Camera-type eye (tissue), 1 donor: Measurements from ENCODE around the gene CRYBG2. TPM values are rescaled to one million over a fixed set of nuclear protein-coding genes. Genes with fewer than 3 reads are reported as not detected.

Experiments used
- total RNA-seq: library from RNA; depleted of rRNA; stranded (reverse); fragments of >200 nt; gene quantifications from one replicate; pipeline ENCODE4 v1.2.3, GENCODE V29; 2014

Gene CRYBG2, protein sequence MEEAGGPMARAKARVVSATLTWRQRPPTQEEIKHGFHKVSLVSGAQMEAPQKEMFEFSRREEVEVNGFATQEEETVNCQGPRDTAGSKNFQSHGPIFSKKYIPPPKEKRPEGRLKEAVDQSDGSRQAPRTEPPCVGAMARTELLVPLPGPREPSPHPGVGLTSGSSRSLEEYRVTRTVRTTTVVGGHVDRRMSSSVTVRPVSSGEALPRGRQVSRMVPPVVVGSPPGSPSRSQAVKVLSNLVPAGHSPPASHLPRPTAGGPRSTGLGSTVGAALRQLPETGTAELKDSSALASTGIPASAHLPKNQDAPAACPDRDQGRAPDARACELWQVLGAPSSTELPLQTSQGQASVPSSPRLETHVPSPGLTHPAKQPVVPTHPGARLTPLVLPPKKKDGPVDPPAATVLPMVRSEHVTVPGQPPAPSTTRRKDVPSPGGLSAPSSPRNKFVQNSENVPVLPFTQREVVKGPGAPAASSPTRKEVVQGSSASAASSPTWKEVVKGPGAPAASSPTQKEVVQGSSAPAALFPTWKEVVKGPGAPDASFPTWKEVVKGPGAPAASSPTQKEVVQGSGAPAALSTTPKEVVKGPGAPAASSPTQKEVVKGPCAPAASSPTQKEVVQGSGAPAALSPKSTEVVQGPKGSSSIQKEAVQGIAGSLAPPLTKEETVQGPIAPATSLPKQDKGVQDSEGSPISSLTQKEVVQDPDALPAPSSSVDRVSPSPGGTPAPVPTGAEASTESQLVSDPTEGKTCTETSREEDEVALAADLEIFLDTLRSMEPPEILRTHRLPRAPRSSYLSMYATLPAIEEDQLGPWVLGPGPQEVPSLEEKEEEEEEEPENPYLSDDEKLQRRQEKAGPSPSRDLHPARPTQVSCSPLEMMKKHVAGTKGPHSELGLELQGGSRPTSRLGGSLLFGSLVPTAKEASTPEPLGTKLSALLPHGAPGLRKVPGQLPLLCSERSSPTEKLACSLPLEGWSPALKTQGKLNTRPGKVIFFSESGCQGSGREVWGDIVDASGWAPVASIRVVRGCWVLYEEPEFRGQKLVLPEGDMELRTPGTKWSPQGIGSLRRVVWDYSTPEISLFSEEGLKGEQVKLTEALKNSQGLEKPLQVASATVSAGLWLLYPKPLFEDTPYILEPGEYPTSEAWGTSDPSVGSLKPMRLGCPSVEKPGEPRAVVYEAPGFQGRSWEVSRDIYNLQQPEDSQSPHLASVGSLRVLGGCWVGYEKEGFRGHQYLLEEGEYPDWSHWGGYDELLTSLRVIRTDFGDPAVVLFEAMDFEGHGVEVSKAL (N-terminal part only)
- total RNA-seq: 1.9 TPM

DNA sequence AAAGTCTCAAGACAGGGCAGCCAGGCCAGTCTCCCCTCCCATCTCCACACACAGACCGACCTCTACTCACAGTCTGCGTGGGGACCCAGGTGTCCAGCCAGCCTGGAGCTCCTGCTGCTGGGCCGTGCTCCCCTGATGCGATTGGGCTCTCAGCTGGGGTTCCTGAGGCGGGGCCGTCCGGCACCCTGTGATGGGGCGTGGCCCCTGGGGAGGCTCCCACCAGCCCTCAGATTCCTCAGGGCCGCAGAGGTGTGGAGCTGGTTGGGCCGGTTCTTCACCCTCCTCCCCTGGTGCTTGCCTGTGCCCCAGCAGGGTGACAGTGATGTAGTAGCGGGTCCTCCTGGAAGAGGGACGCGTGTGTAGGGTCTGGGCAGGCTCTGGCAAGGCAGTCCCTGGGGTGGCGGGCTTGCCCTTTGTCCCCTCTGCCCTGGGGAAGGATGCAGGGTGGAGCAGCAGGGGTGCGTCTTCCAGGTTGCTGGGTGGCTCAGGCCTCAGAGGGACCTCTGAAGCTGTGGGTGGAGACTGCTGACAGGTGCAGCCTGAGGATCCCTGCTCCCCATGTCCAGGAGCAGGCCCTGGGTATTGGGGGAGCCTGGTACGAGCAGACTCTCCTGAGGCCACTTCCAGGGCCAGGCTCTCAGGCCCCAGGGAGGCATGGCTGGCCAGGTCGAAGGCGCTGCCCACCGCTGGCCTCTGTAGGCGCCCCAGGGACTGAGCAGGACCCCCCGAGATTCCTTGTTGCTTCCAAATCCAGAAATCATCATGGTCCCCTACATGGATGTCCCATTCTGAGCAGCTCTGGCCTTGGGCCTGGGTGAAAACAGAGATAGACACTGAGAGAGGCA lies at the start of gene CRYBG2:
Gene CRYBG2, minus strand, starts transcription at position 155 of the 845 bp plus-strand sequence. CDS start 7,473 bp downstream, outside the sequence.

DNA sequence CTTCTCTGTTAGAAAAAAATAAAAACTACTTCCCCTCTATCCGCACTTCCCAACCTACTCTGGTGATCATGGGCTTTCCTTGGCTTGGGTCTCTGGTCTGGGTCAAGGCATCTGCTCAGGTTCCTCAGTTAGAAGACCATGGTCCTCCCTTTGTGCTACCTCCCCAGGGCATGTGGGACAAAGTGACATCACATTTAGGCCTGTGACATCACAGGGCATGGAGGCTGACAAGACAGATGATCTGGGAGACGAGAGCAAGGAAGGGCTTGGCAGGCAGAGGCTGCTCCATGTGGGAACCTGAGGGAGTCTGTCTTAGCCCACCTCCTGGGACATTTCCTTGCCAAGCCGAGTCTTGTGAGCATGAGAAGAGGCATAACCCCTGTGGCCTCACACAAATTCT lies 18.7 kb upstream of the CRYBG2 start, which contains the start of gene ZNF683:
Gene ZNF683, minus strand, starts transcription at position 140 of the 400 bp plus-strand sequence. CDS start 4,179 bp downstream, outside the sequence.

DNA sequence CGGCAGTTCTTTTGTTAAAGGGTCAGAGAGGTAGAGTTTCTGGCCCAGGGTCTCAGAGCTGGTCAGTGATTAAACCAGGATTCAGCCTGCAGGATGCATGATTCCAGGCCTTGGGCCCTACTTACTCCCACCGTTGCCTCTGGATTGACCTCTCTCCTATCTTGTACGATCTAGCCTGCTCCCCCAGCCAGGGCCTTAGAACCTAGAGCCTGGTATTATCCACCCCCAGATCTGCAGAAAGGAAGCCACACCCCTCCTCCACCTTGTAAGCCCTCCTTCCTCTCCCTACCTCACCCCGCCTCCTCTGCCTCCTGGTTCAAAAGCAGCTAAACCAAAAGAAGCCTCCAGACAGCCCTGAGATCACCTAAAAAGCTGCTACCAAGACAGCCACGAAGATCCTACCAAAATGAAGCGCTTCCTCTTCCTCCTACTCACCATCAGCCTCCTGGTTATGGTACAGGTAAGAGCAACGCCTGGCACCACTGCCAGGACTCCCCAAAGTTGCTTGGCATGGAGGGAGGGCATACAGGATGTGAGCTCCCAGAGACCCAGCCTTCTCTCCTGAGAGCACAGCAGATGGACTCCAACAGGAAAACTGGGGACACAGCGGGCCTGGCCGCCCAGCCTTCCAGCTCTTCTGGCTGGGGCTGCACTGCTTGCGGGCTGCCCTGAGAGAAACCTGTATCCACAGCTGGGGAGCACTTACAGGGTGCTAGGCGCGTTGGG lies 36.2 kb downstream of the CRYBG2 start, which contains the start of gene CD52:
Gene CD52, plus strand, starts transcription at position 347 of the 726 bp plus-strand sequence. Its CDS starts 60 bp downstream, at position 407.

DNA sequence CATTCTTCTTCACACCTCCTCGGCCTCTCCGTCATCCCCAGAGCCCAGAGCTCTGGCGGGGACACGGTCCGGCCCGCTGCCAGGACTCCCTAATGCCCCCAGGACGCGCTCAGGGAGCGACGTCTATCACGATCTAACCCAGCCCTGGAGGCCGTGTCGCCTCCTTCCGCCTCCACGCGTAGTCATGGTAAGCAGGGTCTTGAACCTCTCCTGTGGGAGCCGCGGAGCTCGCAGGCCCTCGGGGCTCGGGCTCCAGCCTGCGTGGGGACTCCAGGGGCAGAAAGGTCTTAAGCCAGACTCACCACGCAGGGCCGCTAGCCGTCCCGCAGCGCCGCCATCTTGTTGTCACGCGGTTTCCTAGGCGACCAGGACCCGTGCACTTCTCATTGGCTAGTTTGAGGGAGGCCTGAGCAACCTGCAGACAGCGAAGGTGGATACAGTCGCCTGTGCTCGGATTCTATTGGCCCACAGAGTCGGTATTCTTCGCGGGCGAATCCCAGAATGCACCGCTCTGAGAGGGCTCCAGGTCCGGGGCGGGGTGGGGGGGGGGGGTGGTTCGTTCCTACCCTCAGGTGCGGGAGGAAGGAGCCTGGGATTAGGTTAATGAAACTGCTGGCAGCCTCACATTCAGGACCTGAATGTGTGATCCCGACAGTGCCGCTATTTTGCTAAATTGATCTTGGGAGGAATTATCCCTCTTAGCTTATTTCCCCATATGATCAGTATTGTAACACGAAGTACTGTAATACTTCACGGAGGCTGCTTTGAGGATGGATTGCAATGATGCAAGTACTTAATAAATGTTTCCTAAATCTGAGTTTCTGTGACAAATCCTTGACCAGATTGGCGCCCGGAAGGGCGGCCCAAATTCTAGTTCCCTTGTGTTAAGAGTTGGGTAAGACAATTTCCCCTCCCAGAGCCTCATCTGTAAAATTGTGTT lies 47.4 kb downstream of the CRYBG2 start, which contains the start of gene UBXN11:
Gene UBXN11, minus strand, starts transcription at position 347 of the 940 bp plus-strand sequence. CDS start 3,753 bp downstream, outside the sequence.

DNA sequence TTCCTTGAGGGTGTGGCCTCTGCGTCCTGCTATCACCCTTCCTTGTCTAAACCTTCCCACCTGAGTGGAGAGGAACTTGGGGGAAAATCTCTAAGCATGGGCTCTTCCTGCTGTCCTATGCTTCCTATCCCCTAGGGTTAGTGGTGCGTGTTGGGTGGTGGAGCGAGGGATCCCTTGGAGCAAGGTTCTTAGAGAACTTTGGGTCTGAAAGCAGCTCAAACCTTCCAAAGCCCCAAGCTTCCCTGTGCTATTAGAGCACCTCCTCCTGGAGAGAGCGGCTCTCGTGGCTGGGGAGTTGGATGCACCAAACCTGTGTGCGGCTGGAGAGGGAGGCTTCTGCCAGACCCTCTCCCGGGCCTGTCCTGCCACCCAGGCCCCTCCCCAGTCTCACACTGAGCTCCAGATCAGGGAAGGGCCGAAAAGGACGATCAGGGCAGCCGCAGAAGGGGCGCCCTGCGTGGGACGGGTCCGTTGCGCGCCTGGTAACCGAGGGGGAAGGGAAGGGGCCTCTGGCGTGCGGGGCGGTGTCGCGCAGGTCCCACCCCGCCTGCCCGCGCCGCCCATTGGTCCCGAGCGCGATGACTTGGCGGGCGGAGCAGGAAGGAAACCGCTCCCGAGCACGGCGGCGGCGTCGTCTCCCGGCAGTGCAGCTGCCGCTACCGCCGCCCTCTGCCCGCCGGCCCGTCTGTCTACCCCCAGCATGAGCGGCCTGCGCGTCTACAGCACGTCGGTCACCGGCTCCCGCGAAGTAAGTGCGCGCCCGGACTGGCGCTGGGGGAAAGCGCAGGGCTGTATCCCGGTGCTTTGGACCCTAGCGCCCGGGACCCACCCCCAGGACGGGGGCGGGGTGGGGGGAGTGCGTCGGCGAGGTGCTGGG lies 74.2 kb downstream of the CRYBG2 start, which contains the start of gene SH3BGRL3:
Gene SH3BGRL3, plus strand, starts transcription at position 631 of the 877 bp plus-strand sequence. Its CDS starts 70 bp downstream, at position 701.

Other genes starting within 250 kb of the CRYBG2 start
- gene PDIK1L, start 242.3 kb downstream of the CRYBG2 start, total RNA-seq: 32.9 TPM
- gene FAM110D, start 195.1 kb downstream of the CRYBG2 start, total RNA-seq: 0.60 TPM
- not detected for gene C1orf232, start 185.2 kb downstream of the CRYBG2 start, total RNA-seq
- 11.1 TPM for gene ZNF593, start 184.2 kb downstream of the CRYBG2 start, total RNA-seq
- gene ZNF593OS, start 182.3 kb downstream of the CRYBG2 start, total RNA-seq: 41.3 TPM
- gene CNKSR1, start 176.6 kb downstream of the CRYBG2 start, total RNA-seq: 8.4 TPM
- not detected for gene CATSPER4, start 163.5 kb downstream of the CRYBG2 start, total RNA-seq
- gene CEP85, start 119.9 kb downstream of the CRYBG2 start, total RNA-seq: 27.4 TPM
- 9.1 TPM for gene SH3BGRL3, start 74.0 kb downstream of the CRYBG2 start, total RNA-seq
- gene UBXN11, start 47.5 kb downstream of the CRYBG2 start, total RNA-seq: 25.1 TPM
- gene CD52, start 36.2 kb downstream of the CRYBG2 start, total RNA-seq: not detected
- gene ZNF683, start 18.6 kb upstream of the CRYBG2 start, total RNA-seq: not detected
- not detected for gene LIN28A, start 56.7 kb upstream of the CRYBG2 start, total RNA-seq
- gene DHDDS, start 78.2 kb upstream of the CRYBG2 start, total RNA-seq: 47.7 TPM
- 449 TPM for gene HMGN2, start 118.3 kb upstream of the CRYBG2 start, total RNA-seq
- gene RPS6KA1, start 175.6 kb upstream of the CRYBG2 start, total RNA-seq: 10.8 TPM